ENCODE results near the gene CAPG.

GRCh38 chr2:85355073-85355410 lies 55.1 kb downstream of the CAPG start:
- no peak for TF ChIP-seq CHD4 (IDR thresholded peaks at IDR 0.05; ENCODE audit: borderline replicate concordance)
- TF ChIP-seq PHF8 (IDR thresholded peaks at IDR 0.05; ENCODE audit: borderline replicate concordance, low read depth), result peak; percentile 79; the same call in 1 of the 2 replicates
- no peak for TF ChIP-seq BHLHE40 (IDR thresholded peaks at IDR 0.05; ENCODE audit: low read depth, low read length)
- TF ChIP-seq POLR2A (IDR thresholded peaks at IDR 0.05; ENCODE audit: low read length), result no peak
- no peak for TF ChIP-seq EP300 (IDR thresholded peaks at IDR 0.05)
- TF ChIP-seq, protein P1, sequence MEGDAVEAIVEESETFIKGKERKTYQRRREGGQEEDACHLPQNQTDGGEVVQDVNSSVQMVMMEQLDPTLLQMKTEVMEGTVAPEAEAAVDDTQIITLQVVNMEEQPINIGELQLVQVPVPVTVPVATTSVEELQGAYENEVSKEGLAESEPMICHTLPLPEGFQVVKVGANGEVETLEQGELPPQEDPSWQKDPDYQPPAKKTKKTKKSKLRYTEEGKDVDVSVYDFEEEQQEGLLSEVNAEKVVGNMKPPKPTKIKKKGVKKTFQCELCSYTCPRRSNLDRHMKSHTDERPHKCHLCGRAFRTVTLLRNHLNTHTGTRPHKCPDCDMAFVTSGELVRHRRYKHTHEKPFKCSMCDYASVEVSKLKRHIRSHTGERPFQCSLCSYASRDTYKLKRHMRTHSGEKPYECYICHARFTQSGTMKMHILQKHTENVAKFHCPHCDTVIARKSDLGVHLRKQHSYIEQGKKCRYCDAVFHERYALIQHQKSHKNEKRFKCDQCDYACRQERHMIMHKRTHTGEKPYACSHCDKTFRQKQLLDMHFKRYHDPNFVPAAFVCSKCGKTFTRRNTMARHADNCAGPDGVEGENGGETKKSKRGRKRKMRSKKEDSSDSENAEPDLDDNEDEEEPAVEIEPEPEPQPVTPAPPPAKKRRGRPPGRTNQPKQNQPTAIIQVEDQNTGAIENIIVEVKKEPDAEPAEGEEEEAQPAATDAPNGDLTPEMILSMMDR (IDR thresholded peaks at IDR 0.05), result no peak
- no peak for TF ChIP-seq ZNF302 (CRISPR knock-in tag; IDR thresholded peaks at IDR 0.05)
- no peak for TF ChIP-seq SMC3 (IDR thresholded peaks at IDR 0.05)
- no peak for TF ChIP-seq CEBPB (IDR thresholded peaks at IDR 0.05)
- TF ChIP-seq MAX (IDR thresholded peaks at IDR 0.05), result no peak
- TF ChIP-seq, protein P2, sequence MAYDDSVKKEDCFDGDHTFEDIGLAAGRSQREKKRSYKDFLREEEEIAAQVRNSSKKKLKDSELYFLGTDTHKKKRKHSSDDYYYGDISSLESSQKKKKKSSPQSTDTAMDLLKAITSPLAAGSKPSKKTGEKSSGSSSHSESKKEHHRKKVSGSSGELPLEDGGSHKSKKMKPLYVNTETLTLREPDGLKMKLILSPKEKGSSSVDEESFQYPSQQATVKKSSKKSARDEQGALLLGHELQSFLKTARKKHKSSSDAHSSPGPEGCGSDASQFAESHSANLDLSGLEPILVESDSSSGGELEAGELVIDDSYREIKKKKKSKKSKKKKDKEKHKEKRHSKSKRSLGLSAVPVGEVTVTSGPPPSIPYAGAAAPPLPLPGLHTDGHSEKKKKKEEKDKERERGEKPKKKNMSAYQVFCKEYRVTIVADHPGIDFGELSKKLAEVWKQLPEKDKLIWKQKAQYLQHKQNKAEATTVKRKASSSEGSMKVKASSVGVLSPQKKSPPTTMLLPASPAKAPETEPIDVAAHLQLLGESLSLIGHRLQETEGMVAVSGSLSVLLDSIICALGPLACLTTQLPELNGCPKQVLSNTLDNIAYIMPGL (CRISPR knock-in tag; IDR thresholded peaks at IDR 0.05; ENCODE audit: borderline replicate concordance), result no peak
- TF ChIP-seq, protein P3, sequence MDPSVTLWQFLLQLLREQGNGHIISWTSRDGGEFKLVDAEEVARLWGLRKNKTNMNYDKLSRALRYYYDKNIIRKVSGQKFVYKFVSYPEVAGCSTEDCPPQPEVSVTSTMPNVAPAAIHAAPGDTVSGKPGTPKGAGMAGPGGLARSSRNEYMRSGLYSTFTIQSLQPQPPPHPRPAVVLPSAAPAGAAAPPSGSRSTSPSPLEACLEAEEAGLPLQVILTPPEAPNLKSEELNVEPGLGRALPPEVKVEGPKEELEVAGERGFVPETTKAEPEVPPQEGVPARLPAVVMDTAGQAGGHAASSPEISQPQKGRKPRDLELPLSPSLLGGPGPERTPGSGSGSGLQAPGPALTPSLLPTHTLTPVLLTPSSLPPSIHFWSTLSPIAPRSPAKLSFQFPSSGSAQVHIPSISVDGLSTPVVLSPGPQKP (IDR thresholded peaks at IDR 0.05; ENCODE audit: low read depth, low read length), result no peak
- no peak for TF ChIP-seq ESRRA (IDR thresholded peaks at IDR 0.05; ENCODE audit: borderline replicate concordance, low read length)
